ENCODE measurements around the gene GPC1.

- TF ChIP-seq CTCF (IDR thresholded peaks at IDR 0.05; ENCODE audit: low read length) (no peak), EZH2 (IDR thresholded peaks at IDR 0.05; ENCODE audit: borderline replicate concordance, low read length) (no peak)
These were observed 9.8 kb upstream of the GPC1 start for GRCh38 chr2:240425697-240426096.
